HL-60 (cell line): Measurements from ENCODE around the gene C1orf146.
A peak's percentile ranks its signal among the peaks of the same experiment; 100 is the strongest.

ENCODE experiments used
- DNase-seq, 2 experiments: peaks; one replicate each; pipeline ENCODE4 v3.0.0-alpha.2; 2010 to 2020; ENCODE audit warnings: low read depth in 1 of 2, low spot score in 1 of 2
- H3K27ac ChIP-seq: fragments of 250-450 bp; sonication (Bioruptor Pico); replicated peaks from 2 replicates; pipeline ENCODE4 v1.5.1; 2020; ENCODE audit warnings: mild to moderate bottlenecking, moderate library complexity
- H3K27me3 ChIP-seq: fragments of 250-450 bp; sonication (Bioruptor Pico); 2 replicates; pipeline ENCODE4 v1.5.1; 2021; ENCODE audit warnings: mild to moderate bottlenecking, moderate library complexity; ENCODE audit not compliant: insufficient read depth, poor library complexity, severe bottlenecking
- H3K4me3 ChIP-seq: replicated peaks from 2 replicates; pipeline ENCODE4 v1.5.1; 2011; ENCODE audit warnings: mild to moderate bottlenecking, control low read depth, low read length; ENCODE audit not compliant: insufficient read depth
- GABPA ChIP-seq: IDR thresholded peaks from 2 replicates; pipeline ENCODE4 v1.6.1; 2012; ENCODE audit warnings: low read depth
- POLR2AphosphoS5 ChIP-seq: IDR thresholded peaks from 2 replicates; pipeline ENCODE4 v1.6.1; 2012; ENCODE audit warnings: low read depth
- SPI1 ChIP-seq: IDR thresholded peaks from 2 replicates; pipeline ENCODE4 v1.6.1; 2012; ENCODE audit warnings: low read depth, mild to moderate bottlenecking, borderline replicate concordance
- TF ChIP-seq, protein P1 (sequence below): IDR thresholded peaks from one replicate; pipeline ENCODE4 v1.5.1; 2011; ENCODE audit warnings: low read length, control low read depth, inconsistent platforms; ENCODE audit not compliant: insufficient read depth
- TF ChIP-seq, protein P2 (sequence below): IDR thresholded peaks from 2 replicates; pipeline ENCODE4 v1.6.1; 2012; ENCODE audit warnings: low read depth; ENCODE audit not compliant: insufficient replicate concordance

Gene C1orf146

DNA sequence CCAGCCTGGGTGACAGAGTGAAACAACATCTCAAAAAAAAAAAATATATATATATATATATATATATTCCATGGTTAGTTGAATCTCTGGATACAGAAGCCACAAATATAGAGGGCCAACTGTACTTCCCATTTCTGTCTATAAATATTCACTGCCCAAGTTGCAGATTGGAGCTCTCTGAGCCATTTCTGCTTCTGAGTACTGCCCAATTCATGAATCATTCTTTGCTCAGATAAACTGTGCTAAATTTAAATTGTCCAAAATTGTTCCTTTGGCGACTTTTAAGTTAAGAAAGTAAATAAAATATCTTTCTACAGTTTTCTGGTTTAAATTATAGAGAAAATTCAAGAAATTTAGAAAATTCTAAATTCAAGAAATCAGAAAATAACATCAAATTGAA, 23.2 kb upstream of the C1orf146 start:
- TF ChIP-seq SPI1, result no peak
- TF ChIP-seq, protein P1, sequence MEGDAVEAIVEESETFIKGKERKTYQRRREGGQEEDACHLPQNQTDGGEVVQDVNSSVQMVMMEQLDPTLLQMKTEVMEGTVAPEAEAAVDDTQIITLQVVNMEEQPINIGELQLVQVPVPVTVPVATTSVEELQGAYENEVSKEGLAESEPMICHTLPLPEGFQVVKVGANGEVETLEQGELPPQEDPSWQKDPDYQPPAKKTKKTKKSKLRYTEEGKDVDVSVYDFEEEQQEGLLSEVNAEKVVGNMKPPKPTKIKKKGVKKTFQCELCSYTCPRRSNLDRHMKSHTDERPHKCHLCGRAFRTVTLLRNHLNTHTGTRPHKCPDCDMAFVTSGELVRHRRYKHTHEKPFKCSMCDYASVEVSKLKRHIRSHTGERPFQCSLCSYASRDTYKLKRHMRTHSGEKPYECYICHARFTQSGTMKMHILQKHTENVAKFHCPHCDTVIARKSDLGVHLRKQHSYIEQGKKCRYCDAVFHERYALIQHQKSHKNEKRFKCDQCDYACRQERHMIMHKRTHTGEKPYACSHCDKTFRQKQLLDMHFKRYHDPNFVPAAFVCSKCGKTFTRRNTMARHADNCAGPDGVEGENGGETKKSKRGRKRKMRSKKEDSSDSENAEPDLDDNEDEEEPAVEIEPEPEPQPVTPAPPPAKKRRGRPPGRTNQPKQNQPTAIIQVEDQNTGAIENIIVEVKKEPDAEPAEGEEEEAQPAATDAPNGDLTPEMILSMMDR, result no peak
- TF ChIP-seq POLR2AphosphoS5, result no peak
- TF ChIP-seq, protein P2, sequence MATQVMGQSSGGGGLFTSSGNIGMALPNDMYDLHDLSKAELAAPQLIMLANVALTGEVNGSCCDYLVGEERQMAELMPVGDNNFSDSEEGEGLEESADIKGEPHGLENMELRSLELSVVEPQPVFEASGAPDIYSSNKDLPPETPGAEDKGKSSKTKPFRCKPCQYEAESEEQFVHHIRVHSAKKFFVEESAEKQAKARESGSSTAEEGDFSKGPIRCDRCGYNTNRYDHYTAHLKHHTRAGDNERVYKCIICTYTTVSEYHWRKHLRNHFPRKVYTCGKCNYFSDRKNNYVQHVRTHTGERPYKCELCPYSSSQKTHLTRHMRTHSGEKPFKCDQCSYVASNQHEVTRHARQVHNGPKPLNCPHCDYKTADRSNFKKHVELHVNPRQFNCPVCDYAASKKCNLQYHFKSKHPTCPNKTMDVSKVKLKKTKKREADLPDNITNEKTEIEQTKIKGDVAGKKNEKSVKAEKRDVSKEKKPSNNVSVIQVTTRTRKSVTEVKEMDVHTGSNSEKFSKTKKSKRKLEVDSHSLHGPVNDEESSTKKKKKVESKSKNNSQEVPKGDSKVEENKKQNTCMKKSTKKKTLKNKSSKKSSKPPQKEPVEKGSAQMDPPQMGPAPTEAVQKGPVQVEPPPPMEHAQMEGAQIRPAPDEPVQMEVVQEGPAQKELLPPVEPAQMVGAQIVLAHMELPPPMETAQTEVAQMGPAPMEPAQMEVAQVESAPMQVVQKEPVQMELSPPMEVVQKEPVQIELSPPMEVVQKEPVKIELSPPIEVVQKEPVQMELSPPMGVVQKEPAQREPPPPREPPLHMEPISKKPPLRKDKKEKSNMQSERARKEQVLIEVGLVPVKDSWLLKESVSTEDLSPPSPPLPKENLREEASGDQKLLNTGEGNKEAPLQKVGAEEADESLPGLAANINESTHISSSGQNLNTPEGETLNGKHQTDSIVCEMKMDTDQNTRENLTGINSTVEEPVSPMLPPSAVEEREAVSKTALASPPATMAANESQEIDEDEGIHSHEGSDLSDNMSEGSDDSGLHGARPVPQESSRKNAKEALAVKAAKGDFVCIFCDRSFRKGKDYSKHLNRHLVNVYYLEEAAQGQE, result no peak
- TF ChIP-seq GABPA, result no peak
- Histone ChIP-seq H3K4me3 (no peak overlapping the region), H3K27me3 (no peaks in the 10 kb centered on the region), H3K27ac (no peak overlapping the region)
- DNase-seq, result no peak

GRCh38 chr1:92201973-92202372, 15.7 kb upstream of the C1orf146 start:
- TF ChIP-seq GABPA (no peak), SPI1 (peak; percentile 23; the same call in 1 of the 2 replicates)
- TF ChIP-seq, protein P2, result no peak
- TF ChIP-seq, protein P1, result no peak
- Histone ChIP-seq H3K27me3 (no peaks in the 10 kb centered on the region), H3K4me3 (no peak overlapping the region), H3K27ac (no peak overlapping the region)
- peak in 1 of 2 experiments; percentile 33 for DNase-seq

GRCh38 chr1:92203105-92203504, 14.6 kb upstream of the C1orf146 start:
- Histone ChIP-seq H3K27me3 (no peaks in the 10 kb centered on the region), H3K4me3 (no peak overlapping the region), H3K27ac (no peak overlapping the region)
- no peak for DNase-seq
- TF ChIP-seq GABPA, result no peak
- TF ChIP-seq, protein P1, result no peak
- no peak for TF ChIP-seq POLR2AphosphoS5
- TF ChIP-seq, protein P2, result no peak
- TF ChIP-seq SPI1, result no peak
